ENCODE results near the gene TRIP11. TPM values are rescaled to one million over a fixed set of nuclear protein-coding genes. Genes with fewer than 3 reads are reported as not detected.

TRIP11 gene
- total RNA-seq, result 54.8 and 56.4 TPM in 2 replicates

DNA sequence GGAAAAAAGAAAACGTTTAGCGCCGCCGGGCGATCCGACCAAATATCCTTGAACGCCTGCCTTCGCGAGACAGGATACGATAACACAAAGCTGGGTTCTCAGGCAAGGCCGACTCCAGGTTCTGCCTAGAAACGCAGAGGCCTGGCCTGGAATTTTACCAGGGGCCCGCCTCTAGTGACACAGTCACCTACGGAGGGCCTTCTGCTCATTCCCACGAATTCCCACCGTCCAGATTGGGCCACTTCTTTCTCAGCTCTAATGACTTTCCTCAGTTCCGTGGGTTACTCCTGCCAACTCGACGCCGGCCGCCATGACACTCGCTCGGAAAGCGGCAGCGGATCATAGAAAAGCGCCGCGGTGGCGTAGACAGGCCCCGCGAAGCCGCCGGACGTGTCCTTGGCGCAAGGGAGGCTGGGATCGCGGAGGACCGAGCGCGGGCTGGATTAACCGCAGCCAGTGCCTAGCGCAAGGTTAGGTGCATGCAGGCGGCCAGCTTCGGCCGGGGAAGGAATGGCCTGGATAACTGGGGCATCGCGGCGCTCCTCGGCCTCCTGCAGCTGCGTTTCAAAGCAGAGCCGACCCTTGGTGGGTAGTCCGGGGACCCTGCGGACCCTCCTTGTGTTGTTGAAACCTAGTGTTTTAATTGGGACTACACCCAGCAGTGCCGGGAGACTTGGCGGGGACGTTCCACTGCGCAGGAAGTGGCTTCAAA, at the start of gene TRIP11:
Gene TRIP11 (minus strand): TSS at position 341 of the 712 bp plus-strand sequence. CDS start 374 bp downstream, outside the sequence.

DNA sequence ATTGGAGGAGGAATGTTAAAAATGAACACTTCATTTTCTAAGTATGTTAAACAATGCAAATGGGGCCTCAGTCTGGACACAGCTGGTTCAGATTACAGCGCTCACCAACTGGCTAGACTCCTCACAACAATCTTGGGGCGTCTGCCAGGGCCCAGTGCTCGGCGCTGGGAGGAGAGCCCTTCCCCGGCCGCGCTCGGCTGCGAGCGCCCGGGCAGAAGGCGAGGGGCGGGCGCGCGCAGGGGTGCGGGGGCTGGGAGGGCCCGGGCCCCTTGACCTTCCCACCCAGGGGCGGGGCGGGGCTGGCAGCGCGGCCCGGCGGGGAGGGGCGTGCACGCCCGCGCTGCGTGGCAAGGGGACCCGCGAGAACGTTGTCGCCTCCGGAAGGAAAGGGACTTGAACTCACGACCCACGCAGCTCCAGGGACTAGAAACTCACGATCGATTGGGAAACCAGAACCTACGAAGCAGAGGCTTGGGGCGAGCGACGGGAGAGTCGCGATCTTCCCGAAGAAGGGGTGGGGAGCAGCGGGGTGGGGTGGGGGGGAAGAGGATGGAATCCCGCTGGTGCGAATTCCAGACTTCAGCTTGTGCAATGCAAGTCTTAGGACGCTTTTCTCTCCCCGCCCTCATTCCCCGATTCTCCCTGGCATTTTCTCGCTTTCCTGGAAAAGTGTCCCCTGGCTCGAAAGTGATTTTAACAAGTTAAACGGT, 92.2 kb downstream of the TRIP11 start, which contains the start of gene FBLN5:
Gene FBLN5 (minus strand): TSS at position 220 of the 710 bp plus-strand sequence. CDS start 465 bp downstream, outside the sequence.

Other genes starting within 250 kb of the TRIP11 start
- gene TC2N, start 172.5 kb downstream of the TRIP11 start, total RNA-seq, result 0.26 and 0.50 TPM in 2 replicates
- 54.9 and 65.9 TPM in 2 replicates for gene FBLN5, start 92.4 kb downstream of the TRIP11 start, total RNA-seq
- gene ATXN3, start 66.5 kb upstream of the TRIP11 start, total RNA-seq, result 38.6 and 39.4 TPM in 2 replicates
- gene NDUFB1, start 81.6 kb upstream of the TRIP11 start, total RNA-seq, result 64.1 and 122 TPM in 2 replicates
- 44.5 and 45.0 TPM in 2 replicates for gene CPSF2, start 81.9 kb upstream of the TRIP11 start, total RNA-seq